ENCODE data around the gene LRRK1.

- TF ChIP-seq CTCF (conservative IDR thresholded peaks at IDR 0.05; ENCODE audit: low read depth, low read length) (no peak), EZH2 (IDR thresholded peaks at IDR 0.05; ENCODE audit: low read length, unreplicated experiment) (no peak), EZH2phosphoT487 (IDR thresholded peaks at IDR 0.05; ENCODE audit: borderline replicate concordance, low read length) (no peak)
Observed at GRCh38 chr15:100939791-100940190, 20.6 kb downstream of the LRRK1 start.
